Activated T-cell treated with anti-CD3 and anti-CD28 coated beads, Interleukin-2, amount 50 U/mL, for 1 hour (primary cell): ENCODE results near the gene HSD17B13.
A peak's percentile ranks its signal among the peaks of the same experiment; 100 is the strongest.
"Not testable (repeated sequence)": the region's sequence is repeated elsewhere in the genome, so short reads cannot be mapped to it uniquely, and the experiment has no call there.

Source experiments
- DNase-seq: peaks from one replicate; pipeline ENCODE4 v3.0.0-alpha.2; 2020

HSD17B13 gene, protein sequence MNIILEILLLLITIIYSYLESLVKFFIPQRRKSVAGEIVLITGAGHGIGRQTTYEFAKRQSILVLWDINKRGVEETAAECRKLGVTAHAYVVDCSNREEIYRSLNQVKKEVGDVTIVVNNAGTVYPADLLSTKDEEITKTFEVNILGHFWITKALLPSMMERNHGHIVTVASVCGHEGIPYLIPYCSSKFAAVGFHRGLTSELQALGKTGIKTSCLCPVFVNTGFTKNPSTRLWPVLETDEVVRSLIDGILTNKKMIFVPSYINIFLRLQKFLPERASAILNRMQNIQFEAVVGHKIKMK

DNA sequence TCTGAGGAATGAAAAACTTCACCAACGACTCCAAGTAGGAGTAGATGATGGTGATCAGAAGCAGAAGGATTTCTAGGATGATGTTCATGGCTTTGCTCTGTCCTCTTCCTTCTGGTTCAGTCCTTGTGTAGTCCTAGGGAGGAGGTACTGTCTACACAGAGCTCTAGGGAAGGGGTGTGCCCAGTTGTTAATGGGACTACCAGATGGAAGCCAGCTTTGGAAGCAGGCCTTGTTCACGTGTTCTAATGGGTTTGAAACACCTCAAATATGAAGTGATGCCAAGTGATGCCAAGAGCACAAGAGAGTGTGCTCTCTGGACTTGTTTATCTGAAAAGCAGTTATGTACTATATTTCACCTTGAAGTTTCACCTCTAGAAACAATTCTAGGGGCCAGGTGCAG, at the start of gene HSD17B13:
Gene HSD17B13 (minus strand): TSS at position 129 of the 400 bp plus-strand sequence. CDS start 41 bp downstream, at position 88.
- no peak for DNase-seq

DNA sequence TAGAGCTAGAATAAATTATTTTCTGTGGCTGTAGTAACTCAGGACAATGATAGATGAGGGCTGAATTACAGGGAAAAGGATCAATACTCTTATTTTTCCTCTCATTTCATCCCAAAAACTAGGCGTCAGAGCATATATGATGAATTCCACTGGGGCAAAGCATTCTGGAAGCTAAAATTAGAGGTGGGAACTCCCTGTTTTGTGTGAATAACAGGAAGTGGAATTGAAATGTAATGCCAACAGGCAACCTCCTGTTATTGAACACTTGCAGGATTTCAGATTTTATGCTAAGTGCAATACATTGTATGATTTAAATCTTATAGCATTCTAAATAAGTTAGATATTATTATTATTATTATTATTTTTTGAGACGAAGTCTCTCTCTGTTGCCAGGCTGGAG, 47.4 kb upstream of the HSD17B13 start:
- no peak for DNase-seq

DNA sequence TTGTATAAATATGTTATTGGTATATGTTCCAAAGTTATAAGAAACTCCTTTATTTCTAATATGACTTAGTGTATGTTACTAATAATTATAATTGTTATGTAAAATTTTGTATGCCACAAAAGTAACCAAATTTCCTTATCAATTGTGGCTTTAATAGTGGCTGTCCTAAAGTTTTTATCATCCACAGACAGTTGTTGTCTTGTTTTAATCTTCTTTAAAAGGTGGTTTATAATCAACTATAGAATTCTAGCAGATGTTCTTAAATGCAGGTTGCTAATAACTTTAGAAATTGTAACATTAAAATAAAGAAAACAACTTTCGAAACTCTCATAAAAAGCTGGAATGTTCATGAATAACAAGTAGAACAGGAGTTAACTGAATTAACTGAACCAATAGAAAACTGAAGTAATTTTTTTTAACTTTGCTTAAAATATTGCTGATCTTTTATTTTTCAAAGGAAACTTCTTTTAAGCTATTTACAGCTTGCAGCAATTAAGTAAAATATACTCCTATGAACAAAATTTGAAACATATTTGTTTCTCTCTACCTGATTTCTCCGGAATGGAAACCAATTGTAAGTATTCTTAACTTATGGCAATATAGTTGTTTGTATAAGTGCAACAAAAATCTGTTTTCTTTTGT, 44.0 kb upstream of the HSD17B13 start:
- DNase-seq: no peak

DNA sequence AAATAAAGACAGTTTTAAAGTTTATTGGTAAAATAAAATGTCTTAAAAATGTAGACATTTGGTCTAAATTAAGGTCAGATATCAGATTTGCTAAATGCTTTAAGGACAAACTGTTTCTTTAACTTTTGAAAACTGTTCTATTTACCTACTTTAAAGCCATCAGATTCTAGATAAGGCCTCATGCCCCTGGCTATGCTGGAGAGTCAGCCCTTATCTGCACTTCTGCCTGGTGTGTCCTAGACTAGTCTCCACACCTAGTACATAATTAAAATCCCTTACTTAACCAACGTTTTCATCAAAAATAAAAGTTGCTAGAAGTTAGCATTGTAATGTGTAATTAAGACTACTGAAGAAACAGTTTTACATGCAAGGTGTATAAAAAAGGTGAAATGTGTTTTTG, 42.7 kb upstream of the HSD17B13 start:
- DNase-seq: no peak

DNA sequence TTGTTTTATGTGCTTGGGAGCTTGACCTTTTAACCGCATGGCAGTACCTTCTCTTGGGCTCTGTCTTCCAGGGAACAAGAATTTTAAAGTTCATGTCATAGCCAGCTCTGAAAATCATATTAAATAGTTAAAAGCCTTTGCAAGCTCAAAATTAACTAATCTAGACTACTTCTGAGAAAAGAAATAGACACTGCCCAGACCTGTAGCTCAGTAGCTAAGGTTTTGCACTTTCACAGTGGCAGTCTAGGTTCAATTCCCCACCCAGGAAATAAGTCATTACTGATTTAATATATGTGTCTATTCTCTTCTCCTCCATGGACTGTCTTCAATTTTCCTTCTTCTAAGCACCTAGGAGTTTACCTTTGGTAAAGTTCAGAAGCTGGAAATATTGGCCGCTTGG, 40.9 kb upstream of the HSD17B13 start:
- DNase-seq: no peak

DNA sequence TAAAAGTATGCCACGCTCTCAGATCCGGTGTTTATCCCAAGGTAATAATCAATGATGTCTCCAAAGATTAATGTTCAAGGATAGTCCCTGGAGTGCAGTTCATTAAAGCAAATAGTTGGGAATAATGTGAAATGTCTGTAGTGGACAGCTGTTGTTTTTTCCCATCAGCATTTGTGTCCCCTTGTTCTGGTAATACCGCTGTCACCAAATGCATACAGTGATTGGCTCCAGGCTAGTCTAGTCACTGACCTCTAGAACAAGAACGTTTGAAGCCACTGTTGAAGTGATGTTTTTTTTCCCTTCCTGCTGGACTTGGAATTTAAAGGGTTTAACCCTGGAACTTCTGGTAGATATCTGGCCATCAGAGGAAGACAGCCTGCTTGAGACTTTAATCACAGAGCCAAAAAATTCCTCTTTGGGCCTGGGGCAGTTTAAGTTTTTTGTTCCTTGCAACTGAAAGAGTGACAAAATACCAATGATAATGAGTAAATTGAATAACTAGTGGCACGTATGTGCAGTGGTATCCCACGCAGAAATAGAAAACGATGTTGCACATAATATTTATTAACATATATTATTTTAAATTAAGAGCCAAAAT, 37.8 kb upstream of the HSD17B13 start:
- DNase-seq: no peak

DNA sequence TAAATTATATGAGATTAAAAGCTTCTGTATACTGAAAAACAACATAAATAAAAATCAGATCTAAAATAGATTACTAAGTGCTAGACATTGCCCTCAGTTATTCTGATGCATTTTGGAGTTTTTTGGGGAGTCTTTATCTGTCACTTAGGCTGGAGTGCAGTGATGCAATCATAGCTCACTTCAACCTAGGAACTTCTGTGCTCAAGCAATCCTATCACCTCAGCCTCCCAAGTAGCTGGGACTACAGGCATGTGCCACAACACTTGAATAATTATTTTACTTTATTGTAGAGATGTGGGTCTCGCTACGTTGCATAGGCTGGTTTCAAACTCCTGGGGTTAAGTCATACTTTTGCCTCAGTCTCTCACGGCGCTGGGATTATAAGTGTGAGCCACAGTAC, 36.6 kb upstream of the HSD17B13 start:
- DNase-seq: no peak

DNA sequence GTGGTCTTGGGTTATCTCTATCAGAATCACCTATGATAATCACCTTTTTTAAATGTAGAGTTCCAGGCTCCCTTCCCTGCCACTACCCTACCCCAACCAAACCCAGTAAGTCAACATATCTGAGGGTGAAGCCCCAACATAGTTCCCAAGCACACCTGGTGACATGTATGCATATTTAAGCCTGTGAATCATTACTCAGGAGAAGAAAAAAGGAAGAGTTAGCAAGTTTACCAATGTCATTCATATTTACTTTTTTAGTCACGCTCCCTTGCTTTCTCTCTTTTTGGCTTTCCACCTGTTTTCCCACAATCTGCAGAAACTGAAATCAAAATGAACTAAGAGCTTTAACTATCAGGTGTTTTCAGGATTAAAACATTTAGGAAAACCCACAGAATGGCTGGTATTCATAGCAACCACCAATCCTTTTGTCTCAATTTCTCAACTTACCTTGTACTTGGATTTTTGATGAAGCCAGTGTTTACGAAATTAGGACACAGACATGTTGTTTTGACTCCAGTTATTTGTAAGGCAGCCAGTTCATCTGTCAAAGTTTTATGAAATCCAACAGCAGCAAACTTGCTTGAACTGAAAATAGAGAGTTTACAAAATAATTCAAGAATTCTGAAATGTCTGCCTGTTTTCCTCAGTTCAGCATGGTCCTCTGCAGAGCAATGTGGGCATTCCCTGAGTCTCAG, 34.3 kb upstream of the HSD17B13 start:
- no peak for DNase-seq

DNA sequence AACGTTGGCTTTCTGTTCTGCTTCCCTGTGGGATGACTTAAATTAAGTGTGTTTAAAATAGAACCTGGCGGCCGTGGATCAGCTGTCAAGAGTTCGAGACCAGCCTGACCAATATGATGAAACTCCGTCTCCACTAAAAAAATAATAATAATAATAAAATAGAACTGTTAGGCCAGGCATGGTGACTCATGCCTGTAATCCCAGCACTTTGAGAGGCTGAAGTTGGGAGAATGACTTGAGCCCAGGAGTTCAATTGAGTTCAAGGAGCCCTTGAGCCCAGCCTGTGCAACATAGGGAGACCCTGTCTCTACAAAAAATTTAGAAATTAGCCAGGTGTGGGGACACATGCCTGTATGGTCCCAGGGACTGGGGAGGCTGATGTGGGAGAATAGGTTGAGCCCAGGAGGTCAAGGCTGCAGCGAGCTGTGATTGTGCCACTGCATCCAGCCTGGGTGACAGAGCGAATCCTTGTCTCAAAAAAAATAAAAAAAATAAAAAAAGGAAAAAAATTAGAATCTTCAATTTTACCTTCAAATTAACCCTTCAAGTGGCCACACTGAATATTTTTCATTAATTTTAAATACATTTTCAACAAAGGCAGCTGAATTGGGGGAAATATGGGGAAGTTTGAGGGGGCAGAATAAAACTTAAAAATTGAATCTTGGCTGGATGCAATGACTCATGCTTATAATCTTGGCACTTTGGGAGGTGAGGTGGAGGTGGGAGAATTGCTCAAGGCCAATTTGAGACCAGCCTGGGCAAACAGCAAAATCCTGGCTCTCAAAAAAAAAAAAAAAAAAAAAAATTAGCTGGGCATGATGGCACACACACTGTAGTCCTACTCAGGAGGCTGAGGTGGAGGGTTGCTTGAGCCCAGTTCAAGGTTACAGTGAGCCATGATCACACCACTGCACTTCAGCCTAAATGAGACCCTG, 31.8 kb upstream of the HSD17B13 start:
- DNase-seq: no peak

DNA sequence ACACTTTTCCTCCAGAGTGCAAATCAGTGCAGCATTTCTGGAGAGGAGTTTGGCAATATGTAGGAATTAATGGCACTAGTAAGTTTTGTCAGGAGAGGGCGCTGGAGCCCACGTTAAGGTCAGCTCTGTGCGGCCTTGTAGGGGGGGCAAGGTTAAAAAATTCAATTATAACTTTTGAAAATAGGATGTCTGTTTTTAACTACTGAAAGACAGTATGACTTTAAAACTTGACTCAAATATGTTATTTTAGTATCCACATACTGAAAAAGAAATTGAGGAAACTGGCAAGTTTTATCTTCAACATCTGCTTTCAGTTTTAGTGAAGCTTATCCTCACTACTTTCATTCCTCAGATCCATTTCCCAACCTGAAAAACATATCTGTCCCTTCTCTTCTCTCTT, 30.9 kb upstream of the HSD17B13 start:
- DNase-seq: peak; percentile 50

DNA sequence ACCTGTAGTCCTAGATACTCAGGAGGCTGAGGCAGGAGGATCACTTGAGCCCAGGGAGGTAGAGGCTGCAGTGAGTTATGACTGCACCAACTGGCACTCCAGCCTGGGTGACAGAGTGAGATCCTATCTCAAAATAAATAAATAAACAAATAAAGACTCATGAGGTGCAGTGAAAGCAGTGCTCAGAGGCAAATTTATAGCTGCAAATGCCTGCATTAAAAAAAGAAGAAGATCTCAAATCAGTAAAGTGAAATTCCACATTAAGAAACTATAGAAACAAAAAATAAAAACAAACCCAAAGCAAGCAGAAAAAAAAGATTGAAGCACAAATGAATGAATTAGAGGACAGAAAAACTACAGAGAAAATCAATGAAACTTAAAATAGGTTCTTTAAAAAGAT, 22.5 kb upstream of the HSD17B13 start:
- no peak for DNase-seq

DNA sequence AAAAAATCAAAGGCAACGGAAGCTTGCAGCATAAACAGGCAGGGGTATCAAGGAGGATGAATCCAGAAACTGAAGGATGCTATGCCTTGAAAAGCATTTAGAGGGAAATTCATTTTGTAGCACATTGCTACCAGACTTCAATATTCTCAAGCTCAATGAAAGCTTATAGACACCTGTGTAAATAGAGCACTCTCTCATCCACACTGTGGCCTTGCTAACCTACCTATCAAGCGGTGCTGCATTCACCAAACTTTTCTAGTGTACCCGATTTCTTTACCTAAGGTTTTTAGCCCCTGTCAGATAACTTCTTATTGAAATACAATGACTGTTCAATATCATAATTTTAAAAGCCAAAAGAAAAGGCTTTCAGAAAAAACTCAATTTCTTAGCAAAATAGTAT, 20.2 kb upstream of the HSD17B13 start:
- no peak for DNase-seq

DNA sequence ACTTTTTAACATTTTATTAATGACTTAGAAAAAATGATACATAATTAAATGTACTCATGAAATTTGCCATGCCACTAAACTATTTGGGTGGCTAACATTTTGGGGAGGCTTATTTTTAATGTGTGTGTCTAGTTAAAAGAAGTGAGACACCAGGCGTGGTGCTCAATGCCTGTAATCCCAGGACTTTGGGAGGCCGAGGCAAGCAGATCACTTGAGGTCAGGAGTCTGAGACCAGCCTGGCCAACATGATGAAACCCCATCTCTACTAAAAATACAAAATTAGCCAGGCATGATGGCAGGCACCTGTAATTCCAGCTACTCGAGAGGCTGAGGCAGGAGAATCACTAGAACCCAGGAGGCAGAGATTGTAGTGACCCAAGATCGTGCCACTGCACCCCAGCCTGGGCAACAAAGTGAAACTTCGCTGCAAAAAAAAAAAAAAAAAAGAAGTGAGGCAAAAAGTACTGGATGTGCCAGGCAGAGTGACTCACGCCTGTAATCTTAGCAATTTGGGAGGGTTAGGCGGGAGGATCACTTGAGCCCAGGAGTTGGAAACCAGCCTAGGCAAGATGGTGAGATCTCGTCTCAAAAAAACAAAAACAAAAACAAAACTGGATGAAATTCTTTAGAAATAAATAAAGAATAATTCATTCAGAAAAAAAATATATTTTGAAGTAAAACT, 19.4 kb upstream of the HSD17B13 start:
- DNase-seq: not testable (repeated sequence)

DNA sequence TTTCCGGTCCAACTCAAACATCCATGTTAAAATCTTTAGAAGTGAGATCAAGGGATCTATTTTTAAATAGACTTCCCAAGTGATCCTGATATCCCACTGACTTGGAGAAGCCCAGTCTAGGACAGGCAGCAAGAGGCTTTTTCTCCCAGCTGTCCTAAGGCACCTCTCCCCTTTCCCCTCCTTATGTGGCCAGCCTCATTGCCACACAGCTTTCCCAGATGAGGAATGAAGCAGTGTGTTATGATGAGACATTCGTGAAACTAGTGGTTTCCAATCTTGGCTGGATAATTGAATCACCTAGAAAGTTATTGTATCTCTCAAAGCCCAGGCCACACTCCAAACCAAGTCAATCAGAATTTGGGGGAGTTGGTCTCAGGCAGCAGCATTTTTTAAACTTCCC, 16.8 kb upstream of the HSD17B13 start:
- DNase-seq: no peak

DNA sequence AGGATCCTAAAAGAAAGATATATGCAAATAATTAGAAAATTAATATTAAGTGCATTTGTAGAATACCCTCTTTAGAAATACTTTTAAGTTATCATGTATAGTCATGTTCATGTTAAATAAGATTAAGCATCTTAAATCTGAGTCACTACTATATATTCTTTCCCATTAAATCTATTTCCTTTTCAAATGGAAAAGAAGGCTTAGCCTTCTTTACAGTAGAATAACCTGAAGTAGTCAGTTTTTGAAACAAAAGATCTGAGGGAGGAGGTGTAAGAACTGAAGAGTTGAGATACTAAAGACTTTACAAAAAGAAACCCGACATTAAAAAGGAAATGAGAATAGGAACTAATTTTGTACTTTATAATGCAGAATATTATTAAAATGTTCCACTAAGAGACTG, 14.7 kb upstream of the HSD17B13 start:
- no peak for DNase-seq

DNA sequence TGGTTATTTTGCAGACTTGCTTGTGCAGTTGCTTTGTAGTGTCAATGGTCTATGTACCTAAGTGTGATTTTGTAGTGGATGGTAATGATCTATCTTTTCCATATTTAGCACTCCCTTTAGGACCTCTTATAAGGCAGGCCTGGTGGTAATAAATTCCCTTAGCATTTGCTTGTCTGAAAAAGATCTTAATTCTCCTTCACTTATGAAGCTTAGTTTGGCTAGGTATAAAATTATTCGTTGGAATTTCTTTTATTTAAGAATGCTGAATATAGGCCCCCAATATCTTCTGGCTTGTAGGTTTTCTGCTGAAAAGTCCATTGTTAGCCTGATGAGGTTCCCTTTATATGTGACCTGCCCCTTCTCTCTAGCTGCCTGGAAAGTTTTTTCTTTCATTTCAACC, 10.6 kb upstream of the HSD17B13 start:
- no peak for DNase-seq

DNA sequence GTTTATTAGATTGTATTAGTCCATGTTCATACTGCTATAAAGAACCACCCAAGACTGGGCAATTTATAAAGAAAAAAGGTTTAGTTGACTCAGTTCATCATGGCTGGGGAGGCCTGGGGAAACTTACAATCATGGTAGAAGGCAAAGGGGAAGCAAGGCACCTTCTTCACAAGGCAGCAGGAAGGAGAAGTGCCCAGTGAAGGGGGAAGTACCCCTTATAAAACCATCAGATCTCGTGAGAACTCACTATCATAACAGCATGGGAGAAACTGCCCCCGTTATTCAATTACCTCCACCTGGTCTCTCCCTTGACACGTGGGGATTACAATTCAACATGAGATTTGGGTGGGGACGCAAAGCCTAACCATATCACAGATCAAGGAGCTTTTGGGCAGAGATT, 8.1 kb upstream of the HSD17B13 start:
- no peak for DNase-seq

DNA sequence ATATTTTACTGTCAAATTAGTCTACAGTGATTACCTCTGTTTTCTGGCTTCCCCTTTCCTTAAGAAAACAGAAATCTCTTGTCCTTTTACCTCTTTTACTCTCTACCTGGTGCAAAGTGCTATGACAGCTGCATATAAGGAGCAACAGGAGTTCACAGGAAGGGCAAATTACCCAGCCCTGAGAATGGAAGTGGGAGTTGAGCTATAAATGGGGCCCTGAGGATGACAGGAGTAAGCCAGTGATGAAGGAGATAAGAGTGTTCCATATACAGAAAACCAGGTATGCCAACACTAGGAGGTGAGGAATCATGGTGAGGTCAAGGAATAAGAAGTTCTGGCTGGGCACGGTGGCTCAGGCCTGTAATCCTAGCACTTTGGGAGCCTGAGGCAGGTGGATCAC, 4.5 kb upstream of the HSD17B13 start:
- no peak for DNase-seq

DNA sequence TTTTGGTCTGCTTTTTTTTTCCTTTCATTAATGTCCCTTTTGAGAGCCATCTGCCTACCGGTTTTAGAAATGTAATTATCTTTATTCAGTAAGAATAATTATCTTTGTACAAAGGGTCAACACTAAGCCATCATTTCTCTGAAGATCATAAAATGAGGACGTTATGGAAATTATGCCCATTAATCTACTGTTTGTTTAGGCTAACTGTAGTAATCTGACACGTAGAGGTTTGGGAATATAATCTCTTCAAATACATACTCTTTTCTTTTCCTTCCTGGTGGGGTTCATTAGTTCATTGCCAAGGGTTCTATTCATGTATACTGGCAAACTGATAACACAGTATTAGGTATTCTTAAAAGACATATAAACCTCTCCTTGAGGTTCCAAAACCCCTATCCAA, 3.8 kb upstream of the HSD17B13 start:
- DNase-seq: no peak

DNA sequence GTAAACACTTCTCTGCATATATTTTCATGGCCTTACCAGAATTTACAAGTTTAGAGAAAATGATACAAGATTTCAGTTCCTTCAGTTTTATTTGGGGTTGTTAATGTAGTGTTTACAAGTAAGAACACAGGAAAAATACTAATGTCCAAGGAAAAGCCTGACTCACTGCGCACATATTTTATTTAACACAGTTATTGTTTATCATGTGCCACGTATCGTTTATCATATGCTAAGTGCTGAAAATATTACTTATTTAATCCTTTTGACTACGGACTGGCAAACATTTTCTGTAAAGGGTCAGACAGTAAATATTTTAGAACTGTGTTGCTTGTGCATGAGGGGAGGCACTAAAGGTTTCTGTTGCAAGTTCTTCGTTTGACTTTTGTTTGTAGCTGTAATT, 794 bp downstream of the HSD17B13 start:
- no peak for DNase-seq

DNA sequence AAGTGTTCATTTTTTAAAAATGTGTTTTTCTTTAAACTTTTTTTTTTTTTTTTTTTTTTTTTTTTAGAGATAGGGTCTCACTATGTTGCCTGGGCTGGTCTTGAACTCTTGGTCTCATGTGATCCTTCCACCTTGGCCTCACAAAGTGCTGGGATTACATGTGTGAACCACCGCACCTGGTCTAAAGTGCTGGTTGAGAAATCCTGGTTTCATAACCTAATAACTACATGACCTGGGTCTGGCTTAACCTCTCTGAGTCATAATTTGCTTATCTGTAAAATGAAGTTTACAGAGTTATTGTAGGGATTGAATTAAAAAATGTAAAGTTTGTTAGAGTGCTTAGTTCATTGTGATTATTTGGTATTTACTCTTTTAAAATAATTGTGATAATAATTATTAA, 5.2 kb downstream of the HSD17B13 start:
- no peak for DNase-seq

DNA sequence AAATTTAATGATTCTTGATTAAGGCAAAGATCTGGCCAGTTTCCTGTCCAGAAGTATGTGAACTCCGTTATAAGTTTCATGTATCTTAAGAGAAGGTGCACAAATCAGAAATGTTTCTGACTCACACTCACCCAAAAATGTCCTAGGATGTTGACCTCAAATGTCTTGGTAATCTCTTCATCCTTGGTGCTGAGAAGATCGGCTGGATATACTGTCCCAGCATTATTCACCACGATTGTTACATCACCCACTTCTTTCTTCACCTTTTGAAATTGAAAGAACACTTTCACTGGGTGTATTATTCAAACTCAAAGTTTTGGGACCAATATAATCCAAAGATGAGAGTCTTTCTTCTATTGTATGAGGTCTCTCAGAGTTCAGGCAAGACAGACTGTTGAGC, 5.7 kb downstream of the HSD17B13 start:
- no peak for DNase-seq
